GM12873 (cell line): ENCODE measurements around the gene TRIM34.
A peak's percentile ranks its signal among the peaks of the same experiment; 100 is the strongest.

Experiments used
- CTCF ChIP-seq: IDR thresholded peaks from 2 replicates; pipeline ENCODE4 v1.5.1; 2012; ENCODE audit warnings: low read depth, mild to moderate bottlenecking, moderate library complexity, low read length, control low read depth; ENCODE audit not compliant: insufficient read depth; ENCODE audit errors: missing control alignments

The TRIM34 gene

GRCh38 chr11:5593146-5593545 lies 31.7 kb upstream of the TRIM34 start:
- TF ChIP-seq CTCF = no peak

GRCh38 chr11:5596607-5597201 lies 28.1 kb upstream of the TRIM34 start, which contains the start of gene TRIM6:
Gene TRIM6, plus strand, starts transcription at chr11:5596637. Its CDS starts 261 bp downstream, at chr11:5596898.
- TF ChIP-seq CTCF = no peak

GRCh38 chr11:5597953-5598352 lies 26.8 kb upstream of the TRIM34 start:
- no peak for TF ChIP-seq CTCF

GRCh38 chr11:5600374-5600851 lies 24.4 kb upstream of the TRIM34 start:
- TF ChIP-seq CTCF = peak; percentile 78

GRCh38 chr11:5603326-5603725 lies 21.5 kb upstream of the TRIM34 start:
- TF ChIP-seq CTCF = no peak

- no peak for TF ChIP-seq CTCF
These were observed 19.9 kb upstream of the TRIM34 start for GRCh38 chr11:5604896-5605295.

- TF ChIP-seq CTCF = peak; percentile 8
These were observed 19.0 kb upstream of the TRIM34 start for GRCh38 chr11:5605849-5606248.
